Fibroblast of lung (primary cell): ENCODE data around the gene KIR3DL2.
"Not testable (repeated sequence)": the region's sequence is repeated elsewhere in the genome, so short reads cannot be mapped to it uniquely, and the experiment has no call there.

Source experiments
- EZH2 ChIP-seq: IDR thresholded peaks from 2 replicates; pipeline ENCODE4 v1.5.1; 2012; ENCODE audit warnings: low read length, control low read depth, mild to moderate bottlenecking; ENCODE audit errors: missing control alignments
- TF ChIP-seq, protein P1 (sequence below), 2 donors: IDR thresholded peaks in 1 of 2; conservative IDR thresholded peaks in 1 of 2; 1 replicate in 1 of 2; 2 replicates in 1 of 2; pipeline ENCODE4 v1.5.1; 2011 to 2012; ENCODE audit warnings: low read length in 2 of 2, control low read depth in 1 of 2, inconsistent platforms in 1 of 2, low read depth in 1 of 2, mild to moderate bottlenecking in 1 of 2

DNA sequence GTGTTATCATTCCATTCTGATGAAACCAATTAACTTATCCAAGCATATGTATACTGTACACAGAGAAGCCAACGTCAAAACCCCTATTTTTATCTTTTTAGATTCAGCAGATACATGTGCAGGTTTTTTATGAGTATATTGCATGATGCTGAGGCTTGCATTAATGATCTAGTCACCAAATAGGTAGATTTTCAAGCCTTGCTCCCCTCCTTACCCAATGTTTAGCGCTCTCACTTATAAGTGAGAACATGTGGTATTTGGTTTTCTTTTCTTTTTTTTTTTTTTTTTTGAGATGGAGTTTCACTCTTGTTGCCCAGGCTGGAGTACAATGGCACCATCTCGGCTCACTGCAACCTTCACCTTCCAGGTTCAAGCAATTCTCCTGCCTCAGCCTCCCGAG, 54.0 kb downstream of the KIR3DL2 start:
- TF ChIP-seq, protein P1, sequence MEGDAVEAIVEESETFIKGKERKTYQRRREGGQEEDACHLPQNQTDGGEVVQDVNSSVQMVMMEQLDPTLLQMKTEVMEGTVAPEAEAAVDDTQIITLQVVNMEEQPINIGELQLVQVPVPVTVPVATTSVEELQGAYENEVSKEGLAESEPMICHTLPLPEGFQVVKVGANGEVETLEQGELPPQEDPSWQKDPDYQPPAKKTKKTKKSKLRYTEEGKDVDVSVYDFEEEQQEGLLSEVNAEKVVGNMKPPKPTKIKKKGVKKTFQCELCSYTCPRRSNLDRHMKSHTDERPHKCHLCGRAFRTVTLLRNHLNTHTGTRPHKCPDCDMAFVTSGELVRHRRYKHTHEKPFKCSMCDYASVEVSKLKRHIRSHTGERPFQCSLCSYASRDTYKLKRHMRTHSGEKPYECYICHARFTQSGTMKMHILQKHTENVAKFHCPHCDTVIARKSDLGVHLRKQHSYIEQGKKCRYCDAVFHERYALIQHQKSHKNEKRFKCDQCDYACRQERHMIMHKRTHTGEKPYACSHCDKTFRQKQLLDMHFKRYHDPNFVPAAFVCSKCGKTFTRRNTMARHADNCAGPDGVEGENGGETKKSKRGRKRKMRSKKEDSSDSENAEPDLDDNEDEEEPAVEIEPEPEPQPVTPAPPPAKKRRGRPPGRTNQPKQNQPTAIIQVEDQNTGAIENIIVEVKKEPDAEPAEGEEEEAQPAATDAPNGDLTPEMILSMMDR (conservative IDR thresholded peaks at IDR 0.05 in 1 of 2, IDR thresholded peaks at IDR 0.05 in 1 of 2; ENCODE audit: low read depth in 1 of 2, low read length in 2 of 2), result not testable (repeated sequence)
- not testable (repeated sequence) for TF ChIP-seq EZH2
